OCI-LY7 (cell line): ENCODE data around the gene HNRNPR.
"Not testable (repeated sequence)": the region's sequence is repeated elsewhere in the genome, so short reads cannot be mapped to it uniquely, and the experiment has no call there.

ENCODE experiments used
- EZH2phosphoT487 ChIP-seq: fragments of 200-600 bp; sonication (generic); IDR thresholded peaks from 2 replicates; pipeline ENCODE4 v1.6.1; 2018; ENCODE audit warnings: low read depth, borderline replicate concordance, mild to moderate bottlenecking, mixed run types, antibody characterized with exemption, low read length, moderate library complexity, mixed read lengths
- TF ChIP-seq, protein P1 (sequence below): fragments of 200-600 bp; sonication (generic); conservative IDR thresholded peaks from 2 replicates; pipeline ENCODE4 v1.5.1; 2014; ENCODE audit warnings: mild to moderate bottlenecking, antibody characterized with exemption, low read length, moderate library complexity, mixed read lengths

DNA sequence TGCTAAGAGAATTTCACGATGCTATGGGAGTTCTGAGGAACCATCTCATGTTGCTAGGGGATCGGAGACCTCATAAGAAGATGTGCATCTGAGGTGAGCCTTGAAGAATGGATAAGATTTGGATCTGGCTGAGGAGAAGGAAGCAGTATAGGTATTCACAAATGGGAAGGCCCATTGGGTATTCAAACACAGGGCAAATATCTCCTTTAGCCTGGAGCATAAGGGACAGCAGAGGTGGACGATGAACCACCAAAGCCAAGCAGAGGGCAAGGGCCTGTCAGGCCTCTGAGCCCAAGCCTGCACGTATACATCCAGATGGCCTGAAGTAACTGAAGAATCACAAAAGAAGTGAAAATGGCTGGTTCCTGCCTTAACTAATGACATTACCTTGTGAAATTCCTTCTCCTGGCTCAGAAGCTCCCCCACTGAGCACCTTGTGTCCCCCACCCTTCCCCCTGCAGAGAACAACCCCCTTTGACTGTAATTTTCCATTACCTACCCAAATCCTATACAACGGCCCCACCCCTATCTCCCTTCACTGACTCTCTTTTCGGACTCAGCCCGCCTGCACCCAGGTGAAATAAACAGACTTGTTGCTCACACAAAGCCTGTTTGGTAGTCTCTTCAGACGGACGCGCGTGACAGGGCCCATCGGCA is 30.1 kb upstream of the HNRNPR start:
- TF ChIP-seq, protein P1, sequence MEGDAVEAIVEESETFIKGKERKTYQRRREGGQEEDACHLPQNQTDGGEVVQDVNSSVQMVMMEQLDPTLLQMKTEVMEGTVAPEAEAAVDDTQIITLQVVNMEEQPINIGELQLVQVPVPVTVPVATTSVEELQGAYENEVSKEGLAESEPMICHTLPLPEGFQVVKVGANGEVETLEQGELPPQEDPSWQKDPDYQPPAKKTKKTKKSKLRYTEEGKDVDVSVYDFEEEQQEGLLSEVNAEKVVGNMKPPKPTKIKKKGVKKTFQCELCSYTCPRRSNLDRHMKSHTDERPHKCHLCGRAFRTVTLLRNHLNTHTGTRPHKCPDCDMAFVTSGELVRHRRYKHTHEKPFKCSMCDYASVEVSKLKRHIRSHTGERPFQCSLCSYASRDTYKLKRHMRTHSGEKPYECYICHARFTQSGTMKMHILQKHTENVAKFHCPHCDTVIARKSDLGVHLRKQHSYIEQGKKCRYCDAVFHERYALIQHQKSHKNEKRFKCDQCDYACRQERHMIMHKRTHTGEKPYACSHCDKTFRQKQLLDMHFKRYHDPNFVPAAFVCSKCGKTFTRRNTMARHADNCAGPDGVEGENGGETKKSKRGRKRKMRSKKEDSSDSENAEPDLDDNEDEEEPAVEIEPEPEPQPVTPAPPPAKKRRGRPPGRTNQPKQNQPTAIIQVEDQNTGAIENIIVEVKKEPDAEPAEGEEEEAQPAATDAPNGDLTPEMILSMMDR = not testable (repeated sequence)
- TF ChIP-seq EZH2phosphoT487 = not testable (repeated sequence)
